NCI-H187 (cell line): ENCODE data around the gene GIPC2.
"Not testable (repeated sequence)": the region's sequence is repeated elsewhere in the genome, so short reads cannot be mapped to it uniquely, and the experiment has no call there.

Experiments
- DNase-seq, 2 experiments: peaks; one replicate each; lab custom pipeline; 2025; lab: John Stamatoyannopoulos, UW

Gene GIPC2

GRCh38 chr1:78045926-78046778, at the start of gene GIPC2:
Gene GIPC2, plus strand, starts transcription at chr1:78045966. Its CDS starts 129 bp downstream, at chr1:78046095.
- DNase-seq, result no peak

GRCh38 chr1:77996734-77997133, 49.0 kb upstream of the GIPC2 start:
- no peak for DNase-seq

- not testable (repeated sequence) for DNase-seq
These were observed 45.2 kb upstream of the GIPC2 start for GRCh38 chr1:78000536-78000935.

- no peak for DNase-seq
These were observed 42.6 kb upstream of the GIPC2 start for GRCh38 chr1:78003070-78003746.

- no peak for DNase-seq
These were observed 41.7 kb upstream of the GIPC2 start for GRCh38 chr1:78003882-78004718.

- DNase-seq, result no peak
These were observed 40.9 kb upstream of the GIPC2 start, which contains the start of gene DNAJB4 for GRCh38 chr1:78004719-78005447. Gene DNAJB4, plus strand, starts transcription at chr1:78004939. Its CDS starts 172 bp downstream, at chr1:78005111.

- DNase-seq, result no peak
These were observed 40.4 kb upstream of the GIPC2 start for GRCh38 chr1:78005448-78005722.

- no peak for DNase-seq
These were observed 40.0 kb upstream of the GIPC2 start for GRCh38 chr1:78005755-78006154.

- DNase-seq, result no peak
These were observed 39.2 kb upstream of the GIPC2 start for GRCh38 chr1:78006521-78006920.

GRCh38 chr1:78007677-78008341, 38.0 kb upstream of the GIPC2 start:
- no peak for DNase-seq

GRCh38 chr1:78009276-78009675, 36.5 kb upstream of the GIPC2 start:
- no peak for DNase-seq

GRCh38 chr1:78009836-78010235, 35.9 kb upstream of the GIPC2 start:
- no peak for DNase-seq

GRCh38 chr1:78011050-78011449, 34.7 kb upstream of the GIPC2 start:
- DNase-seq, result no peak

GRCh38 chr1:78015148-78015547, 30.6 kb upstream of the GIPC2 start:
- no peak for DNase-seq

- DNase-seq, result no peak
These were observed 26.7 kb upstream of the GIPC2 start for GRCh38 chr1:78019024-78019423.

- DNase-seq, result not testable (repeated sequence)
These were observed 24.6 kb upstream of the GIPC2 start for GRCh38 chr1:78021134-78021533.

GRCh38 chr1:78029793-78030192, 16.0 kb upstream of the GIPC2 start:
- no peak for DNase-seq

- no peak for DNase-seq
These were observed 12.6 kb upstream of the GIPC2 start for GRCh38 chr1:78032996-78033796.

- no peak for DNase-seq
These were observed 12.0 kb upstream of the GIPC2 start for GRCh38 chr1:78033797-78034172.

GRCh38 chr1:78035121-78035520, 10.6 kb upstream of the GIPC2 start:
- DNase-seq, result no peak

- DNase-seq, result no peak
These were observed 9.3 kb upstream of the GIPC2 start for GRCh38 chr1:78036450-78036849.
